SK-N-SH treated with all-trans-retinoic acid at 6 μM for 48 hours (cell line): ENCODE results near the gene SOX13.
"Not testable (repeated sequence)": the region's sequence is repeated elsewhere in the genome, so short reads cannot be mapped to it uniquely, and the experiment has no call there.

ENCODE experiments used
- ATAC-seq: fragments of 200-7000 bp; cut with Tn5 transposase; 3 replicates; pipeline ENCODE4 v1.9.1; 2020; ENCODE audit warnings: mild to moderate bottlenecking, moderate library complexity
- ARNTL ChIP-seq: fragments of 450-650 bp; formaldehyde crosslinking; IDR thresholded peaks from 2 replicates; pipeline ENCODE4 v1.5.0; 2020; ENCODE audit warnings: low read depth, mild to moderate bottlenecking, moderate library complexity, borderline replicate concordance
- BACH2 ChIP-seq: fragments of 250-450 bp; sonication (Bioruptor Pico); IDR thresholded peaks from 2 replicates; pipeline ENCODE4 v1.9.0; 2021; ENCODE audit warnings: mild to moderate bottlenecking, borderline replicate concordance
- CREB5 ChIP-seq: fragments of 250-450 bp; sonication (Bioruptor Pico); IDR thresholded peaks from 2 replicates; pipeline ENCODE4 v1.5.1; 2020; ENCODE audit warnings: low read depth, mild to moderate bottlenecking, moderate library complexity
- CSDC2 ChIP-seq: fragments of 250-450 bp; sonication (Bioruptor Pico); IDR thresholded peaks from 2 replicates; pipeline ENCODE4 v1.5.0; 2020; ENCODE audit warnings: mild to moderate bottlenecking, moderate library complexity
- ISL1 ChIP-seq: fragments of 250-450 bp; sonication (Bioruptor Pico); IDR thresholded peaks from 2 replicates; pipeline ENCODE4 v2.1.2; 2022; ENCODE audit warnings: mild to moderate bottlenecking, moderate library complexity
- OSR1 ChIP-seq: fragments of 250-450 bp; sonication (Bioruptor Pico); IDR thresholded peaks from 2 replicates; pipeline ENCODE4 v1.8.0; 2022; ENCODE audit warnings: moderate library complexity, mild to moderate bottlenecking, inconsistent platforms
- PATZ1 ChIP-seq: fragments of 250-450 bp; sonication (Bioruptor Pico); IDR thresholded peaks from 2 replicates; pipeline ENCODE4 v1.8.0; 2020; ENCODE audit warnings: mild to moderate bottlenecking, moderate library complexity, borderline replicate concordance
- POU6F1 ChIP-seq: fragments of 250-450 bp; sonication (Bioruptor Pico); IDR thresholded peaks from 2 replicates; pipeline ENCODE4 v1.8.0; 2021; ENCODE audit warnings: low read depth, mild to moderate bottlenecking, moderate library complexity, borderline replicate concordance
- PPARA ChIP-seq: fragments of 250-450 bp; sonication (Bioruptor Pico); IDR thresholded peaks from 2 replicates; pipeline ENCODE4 v1.5.0; 2020; ENCODE audit warnings: mild to moderate bottlenecking, borderline replicate concordance
- RARB ChIP-seq: fragments of 250-450 bp; sonication (Bioruptor Pico); IDR thresholded peaks from 2 replicates; pipeline ENCODE4 v1.8.0; 2021; ENCODE audit warnings: mild to moderate bottlenecking, moderate library complexity
- SNAI2 ChIP-seq: fragments of 250-450 bp; sonication (Bioruptor Pico); IDR thresholded peaks from 2 replicates; pipeline ENCODE4 v1.5.0; 2020; ENCODE audit warnings: mild to moderate bottlenecking, moderate library complexity
- TCF4 ChIP-seq: fragments of 250-450 bp; sonication (Bioruptor Pico); IDR thresholded peaks from 2 replicates; pipeline ENCODE4 v1.8.0; 2021; ENCODE audit warnings: mild to moderate bottlenecking, moderate library complexity, borderline replicate concordance
- TOX ChIP-seq: fragments of 250-450 bp; sonication (Bioruptor Pico); IDR thresholded peaks from 2 replicates; pipeline ENCODE4 v1.8.0; 2021; ENCODE audit warnings: mild to moderate bottlenecking, moderate library complexity, borderline replicate concordance
- TSHZ2 ChIP-seq: fragments of 250-450 bp; sonication (Bioruptor Pico); IDR thresholded peaks from 2 replicates; pipeline ENCODE4 v1.5.0; 2020; ENCODE audit warnings: mild to moderate bottlenecking, moderate library complexity
- ZC3H10 ChIP-seq: fragments of 250-450 bp; sonication (Bioruptor Pico); IDR thresholded peaks from 2 replicates; pipeline ENCODE4 v1.5.1; 2021; ENCODE audit warnings: mild to moderate bottlenecking, moderate library complexity
- ZFP3 ChIP-seq: fragments of 250-450 bp; sonication (Bioruptor Pico); IDR thresholded peaks from 2 replicates; pipeline ENCODE4 v1.5.0; 2020; ENCODE audit warnings: mild to moderate bottlenecking, moderate library complexity
- ZFP30 ChIP-seq: fragments of 450-650 bp; formaldehyde crosslinking; IDR thresholded peaks from 2 replicates; pipeline ENCODE4 v1.5.0; 2022; ENCODE audit warnings: mild to moderate bottlenecking, moderate library complexity
- ZNF565 ChIP-seq: fragments of 450-650 bp; formaldehyde crosslinking; conservative IDR thresholded peaks from 2 replicates; pipeline ENCODE4 v1.5.0; 2020; ENCODE audit warnings: low read depth, mild to moderate bottlenecking, moderate library complexity
- ZNF8 ChIP-seq: fragments of 450-650 bp; formaldehyde crosslinking; IDR thresholded peaks from 2 replicates; pipeline ENCODE4 v1.5.0; 2020; ENCODE audit warnings: mild to moderate bottlenecking, moderate library complexity

SOX13 gene

GRCh38 chr1:204046346-204046745, 26.6 kb upstream of the SOX13 start (continued):
- TF ChIP-seq PATZ1 (CRISPR knock-in tag), result no peak
- no peak for TF ChIP-seq BACH2 (CRISPR knock-in tag)

GRCh38 chr1:204048796-204049195, 24.1 kb upstream of the SOX13 start:
- not testable (repeated sequence) for ATAC-seq

- TF ChIP-seq PPARA (CRISPR knock-in tag), result no peak
- no peak for TF ChIP-seq TOX (CRISPR knock-in tag)
- no peak for TF ChIP-seq SNAI2 (CRISPR knock-in tag)
- no peak for TF ChIP-seq TSHZ2 (CRISPR knock-in tag)
- no peak for TF ChIP-seq TCF4 (CRISPR knock-in tag)
- no peak for TF ChIP-seq ZFP3 (CRISPR knock-in tag)
- no peak for TF ChIP-seq ZNF565 (CRISPR knock-in tag)
- no peak for TF ChIP-seq PATZ1 (CRISPR knock-in tag)
- no peak for TF ChIP-seq BACH2 (CRISPR knock-in tag)
- no peak for TF ChIP-seq ISL1 (CRISPR knock-in tag)
- TF ChIP-seq RARB (CRISPR knock-in tag), result no peak
- no peak for TF ChIP-seq POU6F1 (CRISPR knock-in tag)
- TF ChIP-seq ZC3H10 (CRISPR knock-in tag), result no peak
- TF ChIP-seq ZNF8 (CRISPR knock-in tag), result no peak
- no peak for TF ChIP-seq ARNTL (CRISPR knock-in tag)
- no peak for TF ChIP-seq CSDC2 (CRISPR knock-in tag)
- no peak for TF ChIP-seq OSR1 (CRISPR knock-in tag)
- ATAC-seq, result no peak
Measured at GRCh38 chr1:204051258-204051657, 21.7 kb upstream of the SOX13 start.

- no peak for ATAC-seq
- no peak for TF ChIP-seq ZNF8 (CRISPR knock-in tag)
- no peak for TF ChIP-seq PATZ1 (CRISPR knock-in tag)
- no peak for TF ChIP-seq SNAI2 (CRISPR knock-in tag)
- TF ChIP-seq CREB5 (CRISPR knock-in tag), result no peak
- no peak for TF ChIP-seq CSDC2 (CRISPR knock-in tag)
- TF ChIP-seq PPARA (CRISPR knock-in tag), result no peak
- TF ChIP-seq TSHZ2 (CRISPR knock-in tag), result no peak
- no peak for TF ChIP-seq ARNTL (CRISPR knock-in tag)
- no peak for TF ChIP-seq ZFP30
- no peak for TF ChIP-seq POU6F1 (CRISPR knock-in tag)
Measured at GRCh38 chr1:204051718-204052117, 21.2 kb upstream of the SOX13 start.
